ENCODE data around the gene STAG3. TPM values are rescaled to one million over a fixed set of nuclear protein-coding genes. Genes with fewer than 3 reads are reported as not detected.
"Not testable (repeated sequence)": the region's sequence is repeated elsewhere in the genome, so short reads cannot be mapped to it uniquely, and the experiment has no call there.

STAG3 gene
- polyA plus RNA-seq, 3 donors, result 9.2 to 11.8 (median 10.5) TPM

DNA sequence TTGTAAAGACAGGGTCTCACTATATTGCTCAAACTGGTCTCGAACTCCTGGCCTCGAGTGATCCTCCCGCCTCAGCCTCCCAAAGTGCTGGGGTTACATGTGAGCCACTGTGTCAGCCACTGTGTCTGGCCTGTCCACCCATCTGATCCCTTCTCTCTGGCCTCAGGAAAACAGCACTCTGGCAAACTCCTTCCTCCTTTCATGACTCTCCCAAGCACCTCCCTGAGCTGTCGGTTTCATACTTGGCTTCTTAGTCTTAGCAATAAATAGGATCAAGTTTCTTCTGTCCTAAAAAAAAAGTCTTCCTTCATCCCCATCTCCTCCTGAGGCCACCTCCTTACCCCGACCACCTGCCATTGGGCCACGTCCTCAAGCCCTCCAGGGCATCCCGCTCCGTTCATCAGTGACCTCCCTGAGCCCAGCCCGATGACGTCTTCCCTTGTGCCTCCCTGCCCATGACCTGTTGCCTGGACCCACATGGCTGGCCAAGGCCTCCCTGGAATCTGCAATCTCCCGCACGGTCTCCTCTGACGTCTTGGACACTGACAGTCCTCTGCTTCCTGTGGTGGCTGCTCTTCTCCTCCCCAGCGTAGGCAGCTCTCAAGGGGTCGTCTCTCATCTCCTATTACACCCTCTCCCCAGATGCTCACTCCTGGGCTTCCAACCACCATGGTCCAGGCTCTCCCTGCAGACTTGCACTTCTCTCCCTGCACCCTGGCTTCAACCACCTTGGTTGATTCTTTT, 68.6 kb downstream of the STAG3 start:
- not testable (repeated sequence) for DNase-seq (ENCODE audit: low read depth in 3 of 3, low spot score in 2 of 3)

- not testable (repeated sequence) for DNase-seq (ENCODE audit: low read depth in 3 of 3, low spot score in 2 of 3)
These were observed 69.1 kb downstream of the STAG3 start for GRCh38 chr7:100246865-100247137.

GRCh38 chr7:100247152-100247757, 69.5 kb downstream of the STAG3 start:
- no peak for DNase-seq (ENCODE audit: low read depth in 3 of 3, low spot score in 2 of 3)

GRCh38 chr7:100248483-100248882, 70.8 kb downstream of the STAG3 start:
- no peak for DNase-seq (ENCODE audit: low read depth in 3 of 3, low spot score in 2 of 3)

DNA sequence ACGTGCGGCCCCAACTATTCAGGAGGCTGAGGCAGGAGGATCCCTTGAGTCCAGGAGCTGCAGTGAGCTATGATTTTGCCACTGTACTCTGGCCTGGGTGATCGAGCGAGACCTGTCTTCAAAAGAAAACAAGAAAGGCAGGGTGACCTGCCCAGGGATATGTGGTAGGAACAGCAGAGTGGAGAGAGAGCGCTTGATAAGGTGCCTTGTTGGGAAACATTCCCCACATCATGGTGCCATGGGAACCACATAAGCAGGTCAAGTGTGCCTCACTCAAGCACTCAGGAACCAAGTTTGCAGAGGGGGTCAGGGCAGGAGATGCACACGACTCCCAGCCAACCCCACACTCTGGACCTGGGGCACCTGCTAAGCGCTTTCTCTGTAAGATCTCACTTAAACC, 79.3 kb downstream of the STAG3 start:
- DNase-seq (ENCODE audit: low read depth in 3 of 3, low spot score in 2 of 3), result no peak

DNA sequence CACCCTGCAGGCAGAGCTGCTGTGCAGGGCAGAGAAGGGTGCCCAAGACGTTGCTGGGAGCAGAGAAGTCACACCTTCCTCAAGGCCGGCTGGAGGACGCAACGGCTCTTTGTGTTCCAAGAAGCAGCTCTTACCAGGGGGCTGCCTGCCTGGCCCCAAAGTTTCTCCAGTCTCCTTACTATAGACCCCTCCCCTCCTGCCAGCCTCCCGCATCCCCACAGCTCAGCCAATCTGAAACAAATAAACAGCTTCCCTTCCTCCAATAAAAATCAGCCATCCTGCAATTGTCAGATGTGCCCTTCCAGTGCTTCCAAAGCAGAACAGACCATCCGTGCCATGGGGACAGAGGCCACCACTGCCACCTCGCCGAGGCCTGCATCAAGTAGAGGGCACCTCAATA, 82.3 kb downstream of the STAG3 start:
- not testable (repeated sequence) for DNase-seq (ENCODE audit: low read depth in 3 of 3, low spot score in 2 of 3)

GRCh38 chr7:100262896-100263295, 85.2 kb downstream of the STAG3 start:
- not testable (repeated sequence) for DNase-seq (ENCODE audit: low read depth in 3 of 3, low spot score in 2 of 3)

Other genes starting within 250 kb of the STAG3 start
- gene GJC3, start 248.3 kb upstream of the STAG3 start, polyA plus RNA-seq (ENCODE audit: insufficient read length in 3 of 3), result 1 to 10 TPM in 2 of 3 donors, under 1 TPM in 1; 0.82 to 1.3 (median 1.0) TPM
- 10 to 100 TPM; 48.4 to 73.4 (median 71.9) TPM for gene AZGP1, start 201.9 kb upstream of the STAG3 start, polyA plus RNA-seq (ENCODE audit: insufficient read length in 3 of 3)
- 10 to 100 TPM; 48.5 to 52.4 (median 52.3) TPM for gene ZKSCAN1, start 162.3 kb upstream of the STAG3 start, polyA plus RNA-seq (ENCODE audit: insufficient read length in 3 of 3)
- 10 to 100 TPM; 21.3 to 24.3 (median 21.8) TPM for gene ZSCAN21, start 128.1 kb upstream of the STAG3 start, polyA plus RNA-seq (ENCODE audit: insufficient read length in 3 of 3)
- gene ZNF3, start 96.2 kb upstream of the STAG3 start, polyA plus RNA-seq (ENCODE audit: insufficient read length in 3 of 3), result 10 to 100 TPM; 48.9 to 54.5 (median 53.0) TPM
- gene COPS6, start 88.9 kb upstream of the STAG3 start, polyA plus RNA-seq (ENCODE audit: insufficient read length in 3 of 3), result 100 to 1,000 TPM; 124 to 140 (median 136) TPM
- 100 to 1,000 TPM; 146 to 157 (median 157) TPM for gene MCM7, start 76.5 kb upstream of the STAG3 start, polyA plus RNA-seq (ENCODE audit: insufficient read length in 3 of 3)
- gene AP4M1, start 76.3 kb upstream of the STAG3 start, polyA plus RNA-seq (ENCODE audit: insufficient read length in 3 of 3), result 10 to 100 TPM; 27.7 to 34.3 (median 31.7) TPM
- gene TAF6, start 58.6 kb upstream of the STAG3 start, polyA plus RNA-seq (ENCODE audit: insufficient read length in 3 of 3), result 10 to 100 TPM; 50.7 to 55.0 (median 54.9) TPM
- 10 to 100 TPM; 46.4 to 52.3 (median 50.7) TPM for gene CNPY4, start 58.3 kb upstream of the STAG3 start, polyA plus RNA-seq (ENCODE audit: insufficient read length in 3 of 3)
- 1 to 10 TPM; 1.2 to 1.7 (median 1.3) TPM for gene MBLAC1, start 51.0 kb upstream of the STAG3 start, polyA plus RNA-seq (ENCODE audit: insufficient read length in 3 of 3)
- 100 to 1,000 TPM in 1 of 3 donors, 10 to 100 TPM in 2; 99.1 to 103 (median 99.7) TPM for gene LAMTOR4, start 29.0 kb upstream of the STAG3 start, polyA plus RNA-seq (ENCODE audit: insufficient read length in 3 of 3)
- gene TRAPPC14, start 19.2 kb upstream of the STAG3 start, polyA plus RNA-seq (ENCODE audit: insufficient read length in 3 of 3), result 10 to 100 TPM; 15.1 to 19.5 (median 16.1) TPM
- 1 to 10 TPM; 4.8 to 5.2 (median 5.0) TPM for gene GAL3ST4, start 9.3 kb upstream of the STAG3 start, polyA plus RNA-seq (ENCODE audit: insufficient read length in 3 of 3)
- 1 to 10 TPM; 6.3 to 7.3 (median 7.2) TPM for gene GPC2, start 537 bp upstream of the STAG3 start, polyA plus RNA-seq (ENCODE audit: insufficient read length in 3 of 3)
- gene PVRIG, start 42.0 kb downstream of the STAG3 start, polyA plus RNA-seq (ENCODE audit: insufficient read length in 3 of 3), result 1 to 10 TPM; 2.0 to 3.8 (median 3.1) TPM
- 1 to 10 TPM; 6.7 to 8.1 (median 6.8) TPM for gene SPDYE3, start 129.8 kb downstream of the STAG3 start, polyA plus RNA-seq (ENCODE audit: insufficient read length in 3 of 3)
- gene PILRB, start 180.2 kb downstream of the STAG3 start, polyA plus RNA-seq (ENCODE audit: insufficient read length in 3 of 3), result 10 to 100 TPM; 23.2 to 26.9 (median 23.8) TPM
- gene PILRA, start 195.6 kb downstream of the STAG3 start, polyA plus RNA-seq (ENCODE audit: insufficient read length in 3 of 3), result 1 to 10 TPM; 3.4 to 3.7 (median 3.5) TPM

All from right renal cortex interstitium (tissue), 3 donors.